CD4-positive, alpha-beta memory T cell (primary cell): ENCODE results near the gene CDKL5. TPM values are rescaled to one million over a fixed set of nuclear protein-coding genes. Genes with fewer than 3 reads are reported as not detected.

ENCODE experiments used
- CTCF ChIA-PET: fragments of 350-600 bp; sonication (Branson Sonifier 250); formaldehyde crosslinking; loops from one replicate; lab custom pipeline; 2021; ENCODE audit warnings: inconsistent platforms; ENCODE audit not compliant: partially characterized antibody; lab: Charles Lee
- POLR2A ChIA-PET: fragments of 350-600 bp; sonication (Branson Sonifier 250); formaldehyde crosslinking; loops from one replicate; lab custom pipeline; 2021; ENCODE audit not compliant: partially characterized antibody; lab: Charles Lee
- DNase-seq, 5 donors: peaks; one replicate each; pipeline versions ENCODE4 v3.0.0 to v3.0.0-alpha.2; 2020 to 2022; ENCODE audit warnings: mixed read lengths in 1 of 5
- H3K27ac ChIP-seq: one replicate; pipeline ENCODE4 v1.7.0; 2013; ENCODE audit warnings: low read depth, low read length
- H3K27me3 ChIP-seq: 2 replicates; pipeline ENCODE4 v1.7.0; 2013; ENCODE audit warnings: mild to moderate bottlenecking, low read length, moderate library complexity; ENCODE audit not compliant: insufficient read depth
- H3K36me3 ChIP-seq: 2 replicates; pipeline ENCODE4 v1.7.0; 2013; ENCODE audit warnings: mild to moderate bottlenecking, low read length, moderate library complexity; ENCODE audit not compliant: insufficient read depth
- H3K4me1 ChIP-seq: 2 replicates; pipeline ENCODE4 v1.7.0; 2013; ENCODE audit warnings: mild to moderate bottlenecking, low read length, moderate library complexity; ENCODE audit not compliant: insufficient read depth
- H3K4me3 ChIP-seq, 2 donors: one replicate each; pipeline ENCODE4 v1.7.0; 2013; ENCODE audit warnings: low read length in 2 of 2, mild to moderate bottlenecking in 1 of 2
- H3K9me3 ChIP-seq, 2 donors: one replicate each; pipeline ENCODE4 v1.7.0; 2013; ENCODE audit warnings: low read length in 2 of 2, control low read depth in 1 of 2; ENCODE audit not compliant: control insufficient read depth in 1 of 2
- H3K27ac Mint-ChIP-seq, 7 donors: one replicate each; pipeline ENCODE4 v1.8.0; 2020 to 2021; ENCODE audit warnings: mixed read lengths in 7 of 7, mild to moderate bottlenecking in 6 of 7, inconsistent platforms in 3 of 7, moderate library complexity in 3 of 7
- H3K27me3 Mint-ChIP-seq, 2 donors: one replicate each; pipeline ENCODE4 v1.8.0; 2020 to 2021; ENCODE audit warnings: mixed read lengths in 2 of 2
- H3K36me3 Mint-ChIP-seq, 2 donors: one replicate each; pipeline ENCODE4 v1.8.0; 2020 to 2021; ENCODE audit warnings: mixed read lengths in 2 of 2, inconsistent platforms in 1 of 2, mild to moderate bottlenecking in 1 of 2
- H3K4me1 Mint-ChIP-seq, 4 donors: one replicate each; pipeline ENCODE4 v1.8.0; 2020 to 2021; ENCODE audit warnings: mixed read lengths in 4 of 4, mild to moderate bottlenecking in 1 of 4
- H3K4me3 Mint-ChIP-seq, 8 donors: one replicate each; pipeline ENCODE4 v1.8.0; 2020 to 2021; ENCODE audit warnings: mixed read lengths in 8 of 8, mild to moderate bottlenecking in 7 of 8, moderate library complexity in 6 of 8, inconsistent platforms in 3 of 8
- H3K9me3 Mint-ChIP-seq, 8 donors: one replicate each; pipeline ENCODE4 v1.8.0; 2020 to 2021; ENCODE audit warnings: mixed read lengths in 8 of 8, mild to moderate bottlenecking in 5 of 8, inconsistent platforms in 3 of 8, moderate library complexity in 1 of 8
- intact Hi-C: fragments of 100-400 bp; cut with micrococcal nuclease; formaldehyde crosslinking; loops from one replicate; pipeline ENCODE4 v1.15.1; 2023
- polyA plus RNA-seq, 2 donors: library from polyadenylated mRNA; unstranded; fragments of 300-500 nt; fragmentation: Illumina TruSeq; gene quantifications; one replicate each; pipeline ENCODE4 v1.2.3, GENCODE V29; 2021
- total RNA-seq, 2 experiments: library from RNA; stranded (reverse); gene quantifications; one replicate each; pipeline ENCODE4 v1.2.3, GENCODE V29; 2021

Gene CDKL5
- total and polyA plus RNA-seq, 4 experiments from 2014 or later = 1.0 to 5.7 (median 3.2) TPM

- ChIA-PET POLR2A (no interaction called here), CTCF (no interaction called here)
- Mint-ChIP-seq H3K4me1 (peaks cover 4 to 16% (median 8%) of the 10 kb centered on the region in 4 donors), H3K27me3 (no peaks in the 10 kb centered on the region), H3K4me3 (peak overlapping the region; percentile 78 to 87 (median 84)), H3K36me3 (peaks cover 0 to 3% of the 10 kb centered on the region in 2 donors), H3K9me3 (peaks cover 0 to 5% (median 0%) of the 10 kb centered on the region in 8 donors), H3K27ac (peak overlapping the region; percentile 46 to 97 (median 81))
- H3K27me3 ChIP-seq = no peaks in the 10 kb centered on the region
- intact Hi-C loops = loop anchor here (1.0 to 5.0 kb wide), 6 partner anchors 212 to 937 kb away; partner anchors contain the start of genes CDKL5, PHKA2, SCML1 and SCML2
- H3K36me3 ChIP-seq = no peaks in the 10 kb centered on the region
- no peaks in the 10 kb centered on the region for H3K9me3 ChIP-seq
- peak overlapping the region; percentile 67 for H3K27ac ChIP-seq
- H3K4me3 ChIP-seq = peak overlapping the region in 1 of 2 donors; percentile 54
- no peaks in the 10 kb centered on the region for H3K4me1 ChIP-seq
- peak in 1 of 5 donors; percentile 38 for DNase-seq
Observed at GRCh38 chrX:18674417-18674787, 249.0 kb downstream of the CDKL5 start.

- no peaks in the 10 kb centered on the region for H3K27me3 Mint-ChIP-seq
- peak; percentile 80 to 87 (median 86) for DNase-seq
- H3K4me3 Mint-ChIP-seq = peak overlapping the region; percentile 78 to 87 (median 84)
- peaks cover 0 to 3% of the 10 kb centered on the region in 2 donors for H3K36me3 Mint-ChIP-seq
- intact Hi-C loops = loop anchor here (1.0 to 5.0 kb wide), 6 partner anchors 212 to 938 kb away; partner anchors contain the start of genes CDKL5, PHKA2, SCML1 and SCML2
- peak overlapping the region; percentile 46 to 97 (median 82) for H3K27ac Mint-ChIP-seq
- Histone ChIP-seq H3K4me1 (no peaks in the 10 kb centered on the region), H3K9me3 (no peaks in the 10 kb centered on the region), H3K27me3 (no peaks in the 10 kb centered on the region), H3K36me3 (no peaks in the 10 kb centered on the region), H3K4me3 (peak overlapping the region; percentile 11 to 54), H3K27ac (peak overlapping the region; percentile 67)
- ChIA-PET CTCF (no interaction called here), POLR2A (interaction anchor here (0.6 to 1.0 kb wide), 3 partner anchors 9 to 310 kb away, joined by 3 to 4 read pairs (median 4); partner anchors contain the start of gene CDKL5)
- peaks cover 0 to 5% (median 0%) of the 10 kb centered on the region in 8 donors for H3K9me3 Mint-ChIP-seq
- peaks cover 4 to 16% (median 8%) of the 10 kb centered on the region in 4 donors for H3K4me1 Mint-ChIP-seq
Observed at GRCh38 chrX:18674788-18675735, 249.7 kb downstream of the CDKL5 start.

GRCh38 chrX:18676050-18676449 lies 250.6 kb downstream of the CDKL5 start:
- H3K9me3 ChIP-seq = no peaks in the 10 kb centered on the region
- DNase-seq = no peak
- Mint-ChIP-seq H3K36me3 (peaks cover 0 to 3% of the 10 kb centered on the region in 2 donors), H3K27me3 (no peaks in the 10 kb centered on the region), H3K4me1 (peaks cover 4 to 16% (median 8%) of the 10 kb centered on the region in 4 donors), H3K27ac (peak overlapping the region in 4 of 7 donors; percentile 57 to 97 (median 74)), H3K4me3 (peak overlapping the region in 7 of 8 donors; percentile 31 to 84 (median 75)), H3K9me3 (peaks cover 0 to 5% (median 0%) of the 10 kb centered on the region in 8 donors)
- no peaks in the 10 kb centered on the region for H3K36me3 ChIP-seq
- POLR2A ChIA-PET = no interaction called here
- CTCF ChIA-PET = no interaction called here
- intact Hi-C loops = no loop called here
- H3K4me3 ChIP-seq = no peak overlapping the region
- H3K4me1 ChIP-seq = no peaks in the 10 kb centered on the region
- no peak overlapping the region for H3K27ac ChIP-seq
- H3K27me3 ChIP-seq = no peaks in the 10 kb centered on the region

GRCh38 chrX:18676470-18676869 lies 251.1 kb downstream of the CDKL5 start:
- peaks cover 0 to 3% of the 10 kb centered on the region in 2 donors for H3K36me3 Mint-ChIP-seq
- H3K27me3 ChIP-seq = no peaks in the 10 kb centered on the region
- H3K27ac Mint-ChIP-seq = peak overlapping the region in 3 of 7 donors; percentile 35 to 97 (median 88)
- H3K27ac ChIP-seq = no peak overlapping the region
- ChIA-PET POLR2A (no interaction called here), CTCF (interaction anchor here (1.0 kb wide), 1 partner anchor 10 kb away, joined by 3 read pairs; no protein-coding TSS in a partner anchor)
- no peaks in the 10 kb centered on the region for H3K4me1 ChIP-seq
- H3K9me3 Mint-ChIP-seq = peaks cover 0 to 5% (median 0%) of the 10 kb centered on the region in 8 donors
- H3K36me3 ChIP-seq = no peaks in the 10 kb centered on the region
- H3K4me3 Mint-ChIP-seq = peak overlapping the region in 4 of 8 donors; percentile 44 to 75 (median 65)
- H3K4me3 ChIP-seq = no peak overlapping the region
- peaks cover 4 to 16% (median 8%) of the 10 kb centered on the region in 4 donors for H3K4me1 Mint-ChIP-seq
- intact Hi-C loops = no loop called here
- no peak for DNase-seq
- no peaks in the 10 kb centered on the region for H3K9me3 ChIP-seq
- H3K27me3 Mint-ChIP-seq = no peaks in the 10 kb centered on the region

GRCh38 chrX:18677161-18677869 lies 251.9 kb downstream of the CDKL5 start:
- peak overlapping the region in 2 of 7 donors; percentile 63 to 97 for H3K27ac Mint-ChIP-seq
- peaks cover 0 to 5% (median 0%) of the 10 kb centered on the region in 8 donors for H3K9me3 Mint-ChIP-seq
- H3K9me3 ChIP-seq = no peaks in the 10 kb centered on the region
- H3K4me1 Mint-ChIP-seq = peaks cover 4 to 16% (median 8%) of the 10 kb centered on the region in 4 donors
- H3K4me1 ChIP-seq = no peaks in the 10 kb centered on the region
- no peaks in the 10 kb centered on the region for H3K27me3 ChIP-seq
- H3K36me3 ChIP-seq = no peaks in the 10 kb centered on the region
- H3K4me3 Mint-ChIP-seq = peak overlapping the region in 4 of 8 donors; percentile 2 to 65 (median 25)
- no peak overlapping the region for H3K27ac ChIP-seq
- ChIA-PET POLR2A (no interaction called here), CTCF (interaction anchor here (1.0 to 1.1 kb wide), 2 partner anchors 9 to 210 kb away, joined by 3 read pairs; no protein-coding TSS in a partner anchor)
- DNase-seq = no peak
- no peak overlapping the region for H3K4me3 ChIP-seq
- H3K27me3 Mint-ChIP-seq = no peaks in the 10 kb centered on the region
- intact Hi-C loops = no loop called here
- peaks cover 0 to 3% of the 10 kb centered on the region in 2 donors for H3K36me3 Mint-ChIP-seq

- no peaks in the 10 kb centered on the region for H3K36me3 Mint-ChIP-seq
- ChIA-PET CTCF (no interaction called here), POLR2A (no interaction called here)
Observed at GRCh38 chrX:18681996-18682395, 256.6 kb downstream of the CDKL5 start.

More at GRCh38 chrX:18681996-18682395, 256.6 kb downstream of the CDKL5 start:
- H3K36me3 ChIP-seq = no peaks in the 10 kb centered on the region
- no peak overlapping the region for H3K27ac ChIP-seq
- no peaks in the 10 kb centered on the region for H3K27me3 ChIP-seq
- no peaks in the 10 kb centered on the region for H3K4me1 ChIP-seq
- no peak overlapping the region for H3K27ac Mint-ChIP-seq
- H3K4me3 ChIP-seq = no peak overlapping the region
- no peaks in the 10 kb centered on the region for H3K9me3 ChIP-seq
- intact Hi-C loops = no loop called here
- H3K27me3 Mint-ChIP-seq = peaks cover 0 to 2% of the 10 kb centered on the region in 2 donors
- H3K4me1 Mint-ChIP-seq = peaks cover 0 to 3% (median 2%) of the 10 kb centered on the region in 4 donors
- DNase-seq = no peak
- H3K9me3 Mint-ChIP-seq = no peaks in the 10 kb centered on the region
- H3K4me3 Mint-ChIP-seq = no peak overlapping the region
